A673 (cell line): ENCODE measurements around the gene CASP1. TPM values are rescaled to one million over a fixed set of nuclear protein-coding genes. Genes with fewer than 3 reads are reported as not detected.

ENCODE experiments used
- BruUV-seq: library from RNA; stranded (reverse); fragments of 400-500 nt; replicated peaks from 2 replicates; lab custom pipeline; 2021; lab: Mats Ljungman, UMichigan
- CTCF ChIA-PET: fragments of 300-600 bp; sonication (Branson Sonifier 250); formaldehyde crosslinking; loops from one replicate; lab custom pipeline; 2022; ENCODE audit warnings: antibody characterized with exemption; lab: Charles Lee
- POLR2A ChIA-PET: fragments of 300-600 bp; sonication (Branson Sonifier 250); formaldehyde crosslinking; loops from one replicate; lab custom pipeline; 2022; ENCODE audit warnings: antibody characterized with exemption; ENCODE audit not compliant: low non-redundant PET; lab: Charles Lee
- DNase-seq: peaks from one replicate; pipeline ENCODE4 v3.0.0-alpha.2; 2015; ENCODE audit warnings: low spot score
- H3K27ac ChIP-seq: fragments of 200-600 bp; sonication (generic); 2 replicates; pipeline ENCODE4 v1.5.1; 2016; ENCODE audit warnings: mixed run types, low read depth, mild to moderate bottlenecking, mixed read lengths, antibody characterized with exemption, low read length; ENCODE audit not compliant: poor library complexity, severe bottlenecking
- H3K27me3 ChIP-seq: fragments of 200-600 bp; sonication (generic); replicated peaks from 2 replicates; pipeline ENCODE4 v1.6.1; 2017; ENCODE audit warnings: mixed run types, low read depth, mild to moderate bottlenecking, mixed read lengths, antibody characterized with exemption, low read length; ENCODE audit not compliant: insufficient read depth, poor library complexity
- H3K36me3 ChIP-seq: fragments of 200-600 bp; sonication (generic); 2 replicates; pipeline ENCODE4 v1.6.1; 2016; ENCODE audit warnings: mixed run types, mild to moderate bottlenecking, mixed read lengths, antibody characterized with exemption, low read length; ENCODE audit not compliant: insufficient read depth, poor library complexity, severe bottlenecking
- H3K4me1 ChIP-seq: fragments of 200-600 bp; sonication (generic); 2 replicates; pipeline ENCODE4 v1.6.1; 2017; ENCODE audit warnings: mixed run types, mild to moderate bottlenecking, mixed read lengths, antibody characterized with exemption, low read length; ENCODE audit not compliant: insufficient read depth, poor library complexity, severe bottlenecking
- H3K4me3 ChIP-seq: fragments of 200-600 bp; sonication (generic); 2 replicates; pipeline ENCODE4 v1.5.1; 2016; ENCODE audit warnings: low read depth, mixed run types, mild to moderate bottlenecking, mixed read lengths, low read length; ENCODE audit not compliant: poor library complexity, severe bottlenecking
- H3K9me3 ChIP-seq: fragments of 200-600 bp; sonication (generic); 2 replicates; pipeline ENCODE4 v1.6.1; 2016; ENCODE audit warnings: mixed run types, low read depth, mild to moderate bottlenecking, mixed read lengths, antibody characterized with exemption, low read length; ENCODE audit not compliant: poor library complexity, severe bottlenecking
- EZH2 ChIP-seq: fragments of 200-600 bp; sonication (generic); IDR thresholded peaks from 2 replicates; pipeline ENCODE4 v1.6.1; 2017; ENCODE audit warnings: borderline replicate concordance, low read depth, mild to moderate bottlenecking, mixed read lengths, antibody characterized with exemption, low read length; ENCODE audit not compliant: poor library complexity, severe bottlenecking
- intact Hi-C: fragments of 100-400 bp; cut with micrococcal nuclease; formaldehyde crosslinking; loops from one replicate; pipeline ENCODE4 v1.10.0; 2022; ENCODE audit not compliant: unreplicated experiment
- total RNA-seq: library from RNA; stranded (reverse); gene quantifications from 2 replicates; pipeline ENCODE4 v1.2.3, GENCODE V29; 2021
- TF ChIP-seq, protein P1 (sequence below): fragments of 300-800, 200-600 bp; sonication (generic); conservative IDR thresholded peaks from 2 replicates; pipeline ENCODE4 v1.5.1; 2017; ENCODE audit warnings: low read depth, mild to moderate bottlenecking, antibody characterized with exemption, low read length, moderate library complexity, mixed read lengths

The CASP1 gene
- total RNA-seq, 1 experiment from 2014 or later: 9.3 TPM

DNA sequence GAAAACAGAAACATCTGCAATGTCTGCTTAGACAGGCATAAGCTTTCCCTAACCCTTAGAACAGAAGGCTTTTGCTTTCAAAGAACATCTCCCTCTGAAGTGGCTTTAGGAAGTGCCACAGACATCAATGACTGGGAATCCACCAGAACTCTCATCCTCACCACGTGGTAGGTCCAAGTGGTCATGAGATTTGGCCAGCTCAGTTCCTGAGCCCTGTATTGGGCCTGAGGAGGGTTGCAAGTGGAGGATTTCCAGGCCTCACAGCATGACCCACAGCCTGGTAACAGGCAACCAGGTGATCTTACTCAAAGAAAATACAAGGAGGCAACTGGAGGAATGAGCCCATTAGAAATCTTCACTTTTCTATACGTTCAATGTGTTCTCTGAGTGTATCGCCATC, 1.6 kb downstream of the CASP1 start:
- CTCF ChIA-PET: no interaction called here
- H3K36me3 ChIP-seq: no peaks in the 10 kb centered on the region
- no peak overlapping the region for H3K4me3 ChIP-seq
- H3K9me3 ChIP-seq: no peaks in the 10 kb centered on the region
- H3K27me3 ChIP-seq: no peaks in the 10 kb centered on the region
- peaks cover 12% of the 10 kb centered on the region for H3K4me1 ChIP-seq
- intact Hi-C loops: no loop called here
- no peak overlapping the region for H3K27ac ChIP-seq
- POLR2A ChIA-PET: no interaction called here
- BruUV-seq: no TSS peak
- TF ChIP-seq EZH2: no peak
- TF ChIP-seq, protein P1, sequence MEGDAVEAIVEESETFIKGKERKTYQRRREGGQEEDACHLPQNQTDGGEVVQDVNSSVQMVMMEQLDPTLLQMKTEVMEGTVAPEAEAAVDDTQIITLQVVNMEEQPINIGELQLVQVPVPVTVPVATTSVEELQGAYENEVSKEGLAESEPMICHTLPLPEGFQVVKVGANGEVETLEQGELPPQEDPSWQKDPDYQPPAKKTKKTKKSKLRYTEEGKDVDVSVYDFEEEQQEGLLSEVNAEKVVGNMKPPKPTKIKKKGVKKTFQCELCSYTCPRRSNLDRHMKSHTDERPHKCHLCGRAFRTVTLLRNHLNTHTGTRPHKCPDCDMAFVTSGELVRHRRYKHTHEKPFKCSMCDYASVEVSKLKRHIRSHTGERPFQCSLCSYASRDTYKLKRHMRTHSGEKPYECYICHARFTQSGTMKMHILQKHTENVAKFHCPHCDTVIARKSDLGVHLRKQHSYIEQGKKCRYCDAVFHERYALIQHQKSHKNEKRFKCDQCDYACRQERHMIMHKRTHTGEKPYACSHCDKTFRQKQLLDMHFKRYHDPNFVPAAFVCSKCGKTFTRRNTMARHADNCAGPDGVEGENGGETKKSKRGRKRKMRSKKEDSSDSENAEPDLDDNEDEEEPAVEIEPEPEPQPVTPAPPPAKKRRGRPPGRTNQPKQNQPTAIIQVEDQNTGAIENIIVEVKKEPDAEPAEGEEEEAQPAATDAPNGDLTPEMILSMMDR: no peak
- DNase-seq: no peak

DNA sequence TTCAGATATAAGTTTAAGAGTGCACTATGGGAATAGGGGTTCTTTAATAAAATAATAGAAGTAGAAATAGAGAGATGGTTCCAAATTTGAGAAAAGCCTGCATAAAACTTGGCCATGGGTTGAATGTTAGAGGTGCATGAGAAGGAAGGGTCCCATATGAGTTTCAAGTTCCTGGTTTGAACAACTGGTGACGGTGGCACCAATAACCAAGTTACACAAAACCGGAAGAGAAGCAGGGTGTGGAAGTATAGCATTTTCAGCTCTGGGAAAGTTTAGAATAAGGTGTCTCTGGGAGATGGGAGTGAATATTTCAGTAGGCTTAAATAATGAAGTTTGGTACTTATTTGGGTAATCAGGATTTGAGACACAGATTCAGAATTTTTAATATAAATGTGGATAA, 2.4 kb downstream of the CASP1 start:
- TF ChIP-seq, protein P1: no peak
- TF ChIP-seq EZH2: no peak
- intact Hi-C loops: no loop called here
- no peaks in the 10 kb centered on the region for H3K9me3 ChIP-seq
- ChIA-PET POLR2A (no interaction called here), CTCF (no interaction called here)
- H3K4me3 ChIP-seq: no peak overlapping the region
- no peak for DNase-seq
- H3K27ac ChIP-seq: no peak overlapping the region
- no TSS peak for BruUV-seq
- H3K4me1 ChIP-seq: peaks cover 12% of the 10 kb centered on the region
- H3K27me3 ChIP-seq: no peaks in the 10 kb centered on the region
- H3K36me3 ChIP-seq: no peaks in the 10 kb centered on the region

DNA sequence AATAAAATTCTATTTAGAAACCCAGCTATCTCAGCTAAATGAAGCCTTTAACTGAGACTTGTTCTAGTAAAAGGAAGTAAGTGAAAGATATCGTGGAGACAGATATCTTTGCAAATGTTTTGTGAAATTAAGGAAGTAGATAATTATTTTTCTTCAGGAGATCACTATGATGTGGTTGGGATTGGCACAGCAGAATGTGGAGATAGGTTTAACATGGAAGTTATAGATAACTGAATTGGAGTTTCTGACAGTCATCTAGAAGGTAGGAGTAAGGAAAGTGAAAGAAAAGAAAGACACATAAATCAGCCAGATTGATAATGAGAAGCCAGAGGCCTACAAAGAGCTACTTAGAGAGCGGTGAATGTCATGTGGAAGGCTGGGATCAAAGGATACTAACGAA, 7.3 kb downstream of the CASP1 start:
- POLR2A ChIA-PET: no interaction called here
- H3K4me3 ChIP-seq: no peak overlapping the region
- intact Hi-C loops: no loop called here

More for the DNA sequence above, 7.3 kb downstream of the CASP1 start:
- no peak overlapping the region for H3K27ac ChIP-seq
- no peaks in the 10 kb centered on the region for H3K9me3 ChIP-seq
- H3K36me3 ChIP-seq: no peaks in the 10 kb centered on the region
- BruUV-seq: no TSS peak
- H3K4me1 ChIP-seq: peaks cover 4% of the 10 kb centered on the region
- no peaks in the 10 kb centered on the region for H3K27me3 ChIP-seq
- no peak for DNase-seq
- TF ChIP-seq EZH2: no peak
- TF ChIP-seq, protein P1: no peak
- CTCF ChIA-PET: no interaction called here
